HPDE6-E6E7 (cell line): Measurements from ENCODE around the gene CADPS.
A peak's percentile ranks its signal among the peaks of the same experiment; 100 is the strongest.

ENCODE experiments used
- DNase-seq: peaks from one replicate; pipeline ENCODE4 v3.0.0; 2011; ENCODE audit warnings: missing footprints; ENCODE audit errors: extremely low spot score

The CADPS gene

DNA sequence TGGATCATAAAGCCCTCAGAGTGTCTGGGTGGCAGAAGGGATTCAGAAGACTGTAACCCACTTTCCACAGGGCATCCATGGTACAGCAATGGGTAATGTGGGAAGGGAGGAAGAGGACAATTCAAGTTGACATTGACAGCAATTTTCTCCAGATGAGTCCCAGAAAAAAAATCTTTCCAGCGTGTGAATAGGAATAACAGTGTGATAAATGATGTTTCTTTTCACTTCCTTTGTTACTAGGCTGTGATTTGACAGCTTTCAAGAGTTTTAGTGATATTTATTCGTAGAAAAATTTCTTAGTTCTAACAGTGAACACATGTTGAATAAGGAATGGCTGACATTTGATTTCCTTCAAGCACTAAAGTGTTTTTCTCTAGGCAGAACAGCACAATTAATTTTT, 186.4 kb downstream of the CADPS start:
- DNase-seq: no peak

DNA sequence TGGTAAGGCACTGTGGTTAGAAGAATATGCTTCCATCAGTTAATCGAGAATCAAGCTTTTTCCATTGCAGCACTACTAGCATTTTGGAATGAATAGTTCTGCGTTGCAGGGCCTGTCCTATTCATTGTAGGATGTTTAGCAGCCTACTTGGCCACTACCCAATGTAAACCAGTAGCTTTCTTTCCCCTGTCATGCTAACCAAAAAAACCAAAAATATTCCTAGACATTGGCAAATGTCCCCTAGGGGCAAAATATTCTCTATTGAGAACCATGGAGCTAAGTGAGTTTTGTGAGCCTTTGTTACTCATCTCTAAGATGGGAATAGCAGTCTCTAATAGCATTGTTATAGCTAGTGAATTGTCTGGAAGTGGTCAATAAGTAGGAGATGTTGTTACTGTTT, 187.2 kb downstream of the CADPS start:
- no peak for DNase-seq

DNA sequence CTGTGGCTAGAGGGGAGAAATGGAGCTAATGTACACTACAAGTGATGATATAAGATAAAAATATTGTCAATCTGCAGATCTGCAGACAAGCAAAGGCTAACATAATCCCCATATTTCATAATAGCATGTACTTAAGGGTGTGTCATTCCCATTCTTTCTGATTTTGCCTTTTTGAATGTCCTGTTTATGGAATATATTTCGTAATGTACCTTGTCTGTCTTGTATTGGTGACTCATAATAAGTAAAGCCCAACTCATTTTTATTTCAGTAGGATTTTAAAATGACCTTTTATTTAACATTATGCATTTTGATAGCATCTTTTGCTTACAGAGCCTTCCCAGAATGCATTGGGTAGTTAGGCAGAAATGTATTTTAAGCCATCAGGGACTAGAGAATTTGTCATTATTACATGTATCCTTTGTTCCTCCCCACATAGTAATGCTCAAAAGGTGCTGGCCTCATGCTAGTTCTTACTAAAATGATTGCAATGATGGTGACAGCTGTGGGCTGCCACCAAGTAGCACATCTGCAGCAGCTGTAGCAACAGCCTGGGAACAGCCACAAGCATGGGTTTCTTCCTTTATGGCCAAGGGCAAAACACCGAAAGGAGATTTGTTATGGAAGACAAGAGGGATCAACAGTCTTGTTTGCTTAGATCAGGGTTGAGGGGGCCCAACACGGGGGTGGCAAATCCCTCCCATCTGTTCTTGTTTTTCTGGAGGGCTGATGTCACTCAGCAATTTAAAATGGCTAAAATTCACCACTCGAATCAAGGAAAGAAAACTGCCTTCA, 188.5 kb downstream of the CADPS start:
- DNase-seq: peak; percentile 4

DNA sequence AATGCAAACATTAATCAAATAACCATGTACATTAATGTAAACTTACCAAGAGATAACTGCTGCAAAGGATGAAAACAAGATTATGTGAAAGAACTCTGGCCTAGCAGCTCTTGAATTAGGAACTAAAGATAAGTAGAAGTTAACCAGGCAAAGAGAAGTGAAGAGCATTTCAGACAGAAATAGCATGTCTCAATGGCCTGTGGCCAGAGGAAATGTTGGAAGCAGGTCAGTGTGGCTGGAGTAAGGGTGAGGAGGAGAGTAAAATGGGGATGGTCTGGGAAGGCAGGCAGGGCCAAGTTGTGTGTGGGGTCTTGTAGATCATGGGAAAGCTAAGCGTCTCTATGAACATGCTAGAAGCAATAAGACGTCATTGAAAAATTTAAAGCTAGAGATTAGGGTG, 192.4 kb downstream of the CADPS start:
- no peak for DNase-seq

DNA sequence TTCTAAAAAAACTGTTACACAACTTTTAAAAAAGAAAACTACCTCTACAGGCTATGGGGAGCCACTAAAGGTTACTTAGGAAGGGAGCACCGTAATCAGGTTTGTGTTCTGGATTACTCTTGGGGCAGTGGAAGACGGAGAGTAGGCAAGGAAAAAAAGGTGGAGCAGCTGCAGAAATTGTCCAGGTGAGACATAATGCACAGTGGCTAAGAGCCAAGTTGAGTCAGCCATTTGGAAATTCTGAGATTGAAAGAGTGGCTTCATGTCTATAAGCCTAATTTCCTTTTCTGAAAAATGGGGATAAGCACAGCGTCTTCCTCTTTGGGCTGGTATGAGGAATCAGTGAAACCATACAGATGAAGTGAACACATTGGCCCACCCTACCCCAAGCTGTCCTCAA, 195.2 kb downstream of the CADPS start:
- DNase-seq: peak; percentile 4

DNA sequence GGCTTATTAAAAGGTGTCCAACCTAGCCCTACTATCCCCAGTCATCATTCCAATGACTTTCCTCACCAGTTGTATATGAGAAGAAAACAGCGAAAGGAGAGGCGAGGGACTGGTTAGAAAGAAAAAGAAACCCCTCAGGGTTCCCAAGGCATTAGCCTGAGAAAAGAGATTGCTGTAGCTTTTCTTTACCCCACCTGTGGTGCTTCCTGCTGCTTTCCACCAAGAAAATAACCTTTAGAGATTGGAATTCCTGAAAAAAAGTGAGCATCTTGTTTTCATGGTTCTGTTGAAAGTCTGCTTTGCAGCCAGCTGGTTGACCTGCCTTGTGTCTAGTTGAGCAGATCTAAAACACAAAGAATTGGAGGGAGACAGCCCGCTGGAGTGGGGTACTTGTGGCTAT, 196.4 kb downstream of the CADPS start:
- DNase-seq: no peak

DNA sequence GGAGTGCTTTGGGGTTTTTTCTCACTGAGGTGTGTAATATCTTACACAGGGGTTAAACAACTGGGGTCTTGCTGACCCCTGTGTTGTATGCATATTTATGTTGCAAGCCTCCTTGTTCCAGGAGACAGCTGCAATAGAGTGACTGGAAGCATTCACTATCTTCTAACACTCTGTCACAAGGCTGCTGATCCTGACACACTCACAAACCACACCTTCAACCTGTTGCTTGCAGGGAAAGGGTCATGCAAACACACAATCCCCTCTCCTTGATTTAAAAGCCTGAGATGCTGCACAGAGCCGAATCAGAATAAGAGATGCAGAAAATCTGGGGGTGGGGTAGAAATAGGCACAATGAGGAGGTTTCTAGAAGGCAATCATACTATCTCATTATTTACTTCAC, 197.3 kb downstream of the CADPS start:
- no peak for DNase-seq

DNA sequence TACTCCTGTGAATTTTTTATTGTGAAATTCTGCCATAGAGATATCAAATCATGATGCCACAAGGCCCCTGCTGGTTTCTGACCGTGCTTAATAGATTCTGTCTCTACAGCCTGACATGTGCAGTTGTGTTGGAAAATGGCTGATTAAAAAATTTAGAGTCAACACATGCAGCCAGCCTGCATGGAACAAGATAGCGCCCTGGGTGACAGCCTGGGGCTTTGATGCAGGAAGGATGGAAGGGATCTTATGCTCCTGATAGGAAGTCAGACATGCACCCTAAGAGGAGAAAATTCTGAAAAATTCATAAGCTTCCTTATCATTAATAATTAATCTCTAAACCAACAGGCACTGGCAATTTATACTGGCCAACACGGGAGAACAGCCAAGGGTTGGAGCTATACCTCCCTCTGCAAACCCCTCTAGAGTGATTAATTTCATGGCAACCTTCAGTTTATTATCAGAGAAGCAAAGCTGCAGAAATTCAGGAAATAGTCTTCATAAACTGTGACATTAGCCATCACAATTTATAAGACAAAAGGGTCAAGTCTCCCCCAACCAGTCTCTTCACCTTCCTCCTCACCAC, 198.4 kb downstream of the CADPS start:
- no peak for DNase-seq

DNA sequence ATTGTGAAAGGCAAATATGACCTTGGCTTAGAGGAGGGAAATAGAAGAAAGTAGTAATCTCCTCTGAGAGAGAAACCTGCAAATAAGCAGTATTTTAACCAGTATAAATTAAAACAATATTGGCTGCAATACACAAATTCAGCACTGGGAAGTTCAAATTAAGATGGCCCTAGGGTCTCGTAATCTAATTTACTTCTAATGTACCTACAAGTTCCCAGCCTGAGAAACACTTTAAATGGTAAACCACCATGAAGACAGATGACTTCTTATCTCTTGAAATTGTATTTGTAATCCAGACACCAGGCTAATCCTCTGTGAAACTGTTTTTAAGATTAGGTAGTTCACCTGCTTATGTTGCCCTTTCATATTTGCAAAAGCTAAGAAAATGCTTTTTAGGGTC, 199.7 kb downstream of the CADPS start:
- no peak for DNase-seq

DNA sequence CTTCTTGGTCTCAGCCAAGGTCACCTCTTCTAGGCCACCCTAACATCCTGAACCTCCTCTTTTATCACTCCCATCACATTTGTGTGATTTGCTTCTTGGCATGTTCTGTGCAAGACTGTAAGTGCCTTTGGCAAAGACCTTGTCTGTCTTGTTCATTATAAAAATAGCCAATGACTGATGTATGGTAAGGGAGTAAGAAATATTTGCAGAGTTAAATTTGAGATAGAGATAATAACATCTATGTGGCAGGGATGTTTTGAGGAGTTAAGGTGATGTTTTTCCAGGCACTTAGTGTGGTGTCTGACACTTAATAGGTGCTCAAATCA, 202.3 kb downstream of the CADPS start:
- DNase-seq: no peak

DNA sequence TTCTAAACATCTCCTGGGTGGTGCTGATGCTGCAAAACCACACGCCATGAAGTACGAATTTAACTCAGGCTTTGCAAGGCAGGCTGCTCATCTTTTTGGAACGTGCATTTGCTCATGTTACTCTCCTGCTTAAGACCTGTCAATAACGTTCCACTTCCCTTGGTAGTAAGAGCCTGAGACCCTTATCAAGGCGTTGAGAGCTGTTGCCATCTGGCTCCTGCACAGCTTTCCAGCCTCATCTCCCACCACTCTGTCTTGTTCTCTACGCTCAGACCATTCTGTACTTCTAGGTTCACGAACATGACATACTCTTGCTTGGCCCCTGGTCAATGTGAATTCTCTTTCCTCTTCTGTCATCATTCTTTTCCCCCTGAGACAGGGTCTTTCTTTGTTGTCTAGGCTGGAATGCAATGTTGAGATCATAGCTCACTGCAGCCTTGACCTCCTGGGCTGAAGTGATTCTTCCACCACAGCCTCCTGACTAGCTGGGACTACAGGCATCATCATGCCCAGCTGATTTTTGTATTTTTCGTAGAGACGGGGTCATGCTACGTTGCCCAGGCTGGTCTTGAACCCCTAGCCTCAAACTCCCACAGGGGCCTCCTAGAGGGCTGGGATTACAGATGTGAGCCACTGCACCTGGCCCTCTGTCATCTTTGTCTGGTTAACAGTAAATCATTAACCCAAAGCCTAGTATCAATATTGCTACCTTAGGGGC, 202.8 kb downstream of the CADPS start:
- DNase-seq: no peak

DNA sequence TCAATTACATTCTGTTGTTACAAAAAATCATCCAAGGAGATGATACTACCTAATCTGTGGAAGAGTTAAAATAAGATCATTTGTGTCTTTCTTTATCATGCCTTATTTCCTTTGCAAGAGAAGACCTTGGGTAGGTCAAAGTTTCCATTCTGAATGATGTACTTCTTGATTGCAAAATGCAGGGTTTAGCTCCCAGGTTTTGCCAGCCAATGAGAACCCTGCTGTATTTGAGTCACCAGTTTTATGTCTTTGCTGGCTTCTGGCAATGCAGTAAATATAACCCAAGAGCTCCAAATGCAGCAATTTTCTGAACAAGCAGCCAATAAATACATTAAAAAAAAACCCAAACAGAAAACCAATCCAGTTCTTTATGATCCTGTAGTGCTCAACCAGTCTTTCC, 204.9 kb downstream of the CADPS start:
- DNase-seq: no peak

DNA sequence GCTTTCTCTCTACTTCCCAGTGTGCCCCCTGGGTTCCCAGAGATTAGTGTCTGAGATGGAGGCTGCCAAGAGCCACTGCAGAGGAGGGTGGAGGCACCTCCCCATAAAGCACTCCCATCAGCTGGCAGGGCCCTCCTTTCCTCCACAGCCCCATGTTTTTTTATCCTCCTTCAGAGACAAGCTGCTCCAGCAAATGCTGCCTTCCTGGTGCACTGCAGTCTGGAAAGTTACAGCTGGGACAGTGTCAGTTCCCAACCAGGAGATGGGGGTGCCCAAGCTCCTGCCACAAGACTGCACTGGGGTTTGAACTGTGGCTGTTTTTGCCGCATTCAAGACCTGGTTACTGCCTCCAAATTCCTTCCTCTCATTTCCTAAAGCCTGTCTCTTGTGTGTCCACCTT, 206.1 kb downstream of the CADPS start:
- DNase-seq: no peak

DNA sequence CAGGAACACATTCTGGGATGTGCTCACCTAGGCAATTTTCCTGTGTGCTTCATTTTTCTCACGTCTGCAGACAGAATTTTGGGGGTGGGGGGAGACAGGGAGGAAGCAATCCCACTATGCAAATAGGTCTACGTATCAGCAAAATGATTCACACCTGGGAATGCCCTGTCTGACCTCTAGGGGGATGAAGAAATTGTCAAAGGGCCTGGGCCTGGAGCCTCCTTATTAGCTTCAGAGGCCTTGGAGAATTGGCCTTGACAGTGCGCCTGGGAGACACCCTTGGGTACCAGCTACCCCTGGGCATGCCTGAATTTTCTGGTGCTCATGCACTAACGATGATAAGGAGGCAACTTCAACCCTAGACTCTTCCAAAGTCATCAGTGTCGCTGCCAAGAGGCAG, 207.5 kb downstream of the CADPS start:
- DNase-seq: no peak

DNA sequence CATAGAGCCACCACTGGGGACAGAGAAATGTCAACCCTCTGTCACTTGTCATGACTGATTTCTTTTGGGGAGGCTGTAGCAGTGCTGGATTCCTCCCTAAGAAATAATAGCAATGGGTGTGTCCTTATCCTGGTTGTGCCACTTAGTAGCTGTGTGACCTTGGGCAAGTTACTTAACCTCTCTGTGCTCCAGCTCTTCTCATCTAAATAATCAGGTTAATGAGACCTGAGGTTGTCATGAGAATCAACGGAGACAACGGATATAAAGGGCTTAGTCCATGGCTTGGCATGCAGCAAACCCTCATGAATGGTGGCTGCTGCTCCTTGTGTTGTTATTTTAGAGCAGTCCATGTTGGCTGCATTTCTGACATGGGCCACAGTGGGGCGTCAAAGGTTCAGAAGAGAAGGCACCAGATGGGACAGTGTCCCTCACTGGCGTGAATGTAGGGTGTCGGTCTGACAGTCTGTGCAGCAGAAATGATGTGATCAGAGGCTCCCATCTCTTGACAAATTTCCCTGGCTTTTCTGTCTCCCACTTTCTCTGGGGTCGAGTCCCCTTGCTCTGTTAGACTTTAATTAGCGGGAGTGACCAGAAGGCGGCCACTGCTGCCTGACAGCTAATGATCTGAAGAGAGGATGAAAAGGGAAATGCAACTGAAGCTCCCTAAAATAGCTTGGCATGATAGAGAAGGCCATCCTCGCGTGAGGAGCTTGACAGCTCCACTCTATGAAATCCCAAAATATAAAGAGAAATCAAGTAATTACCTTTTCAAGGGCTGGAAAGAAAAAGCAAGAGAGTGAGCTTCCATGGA, 209.4 kb downstream of the CADPS start:
- peak; percentile 4 for DNase-seq

DNA sequence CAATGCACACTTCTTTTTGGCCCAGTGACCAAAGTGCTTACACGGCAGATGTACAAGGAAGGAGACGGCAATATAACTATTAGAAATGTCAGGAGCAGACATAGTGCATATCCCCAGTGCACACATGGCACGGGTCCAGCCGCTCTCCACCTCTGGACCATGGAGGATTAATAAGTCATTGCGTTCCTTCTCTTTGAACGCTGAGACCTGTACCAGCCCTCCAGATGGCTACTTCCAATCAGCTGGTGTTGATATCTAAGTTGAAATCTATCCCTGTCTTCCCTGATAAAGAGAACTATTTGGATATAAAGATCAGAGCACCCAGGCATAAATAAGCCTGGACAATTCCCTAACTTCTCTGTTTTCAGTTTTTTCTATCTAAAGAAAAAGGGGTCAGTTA, 212.5 kb downstream of the CADPS start:
- DNase-seq: no peak

DNA sequence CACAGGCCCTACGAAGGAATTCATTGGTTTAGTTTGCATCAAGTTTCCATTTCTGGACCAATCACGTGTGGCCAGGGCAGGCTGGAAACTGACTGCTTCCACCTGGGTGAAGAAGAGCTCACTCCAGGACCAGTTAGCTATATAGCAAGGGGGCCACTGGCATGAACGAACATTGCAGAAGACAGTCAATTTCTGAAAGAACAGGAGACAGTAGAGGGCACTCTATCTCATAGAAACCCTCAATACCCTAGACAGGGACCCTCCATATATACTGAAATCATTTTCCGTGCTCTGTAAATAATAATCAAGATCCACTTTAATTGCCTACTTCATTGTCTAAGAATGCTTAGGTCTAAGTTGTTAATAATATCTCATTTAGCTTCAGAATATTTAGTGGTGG, 215.6 kb downstream of the CADPS start:
- DNase-seq: no peak

DNA sequence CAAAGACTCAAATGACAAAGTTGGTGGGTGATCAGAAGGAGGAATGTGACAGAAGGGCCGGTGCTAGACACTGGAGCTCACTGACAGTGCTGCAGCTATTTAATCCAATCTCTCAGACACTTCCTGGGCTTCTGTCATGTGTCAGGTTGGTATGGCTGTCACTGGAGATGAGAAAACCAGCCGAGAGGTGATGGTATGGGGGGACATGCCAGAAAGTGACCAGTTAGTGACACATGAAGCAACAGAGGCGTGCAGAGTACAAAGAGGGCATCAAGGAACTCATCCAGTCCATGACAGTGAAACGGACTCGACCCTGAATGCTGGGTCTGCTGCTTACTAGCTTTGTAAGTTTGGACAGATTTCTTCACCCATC, 219.5 kb downstream of the CADPS start:
- no peak for DNase-seq

DNA sequence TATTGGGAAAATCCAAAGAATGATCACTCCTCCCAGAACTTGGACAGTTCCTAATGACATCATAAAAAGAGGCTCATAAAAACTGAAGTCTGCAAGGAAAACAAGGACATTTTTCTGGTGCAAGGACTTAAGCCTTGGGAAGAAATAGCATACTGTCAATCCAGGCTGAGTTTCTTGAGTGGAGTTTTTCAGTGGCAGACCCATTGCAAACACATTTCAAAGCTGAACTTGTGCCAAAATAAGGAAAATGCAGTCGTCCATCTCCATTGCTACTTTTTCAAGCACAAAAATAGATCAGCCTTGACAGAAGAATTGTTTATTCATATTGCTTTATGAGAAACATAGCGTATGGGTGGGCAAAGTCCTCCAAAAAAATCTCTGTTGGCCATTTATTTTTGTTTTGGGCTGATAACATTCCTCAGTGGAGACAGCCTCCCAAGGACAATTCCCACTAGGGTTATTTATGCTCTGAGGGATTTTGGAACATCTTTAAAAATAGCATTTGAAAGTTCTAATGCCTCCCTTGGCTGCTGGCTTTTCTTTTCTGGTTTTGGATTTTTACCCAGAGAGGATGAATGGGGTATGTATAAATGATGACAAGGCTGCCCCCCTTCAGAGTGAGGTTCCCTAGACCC, 220.0 kb downstream of the CADPS start:
- DNase-seq: no peak

DNA sequence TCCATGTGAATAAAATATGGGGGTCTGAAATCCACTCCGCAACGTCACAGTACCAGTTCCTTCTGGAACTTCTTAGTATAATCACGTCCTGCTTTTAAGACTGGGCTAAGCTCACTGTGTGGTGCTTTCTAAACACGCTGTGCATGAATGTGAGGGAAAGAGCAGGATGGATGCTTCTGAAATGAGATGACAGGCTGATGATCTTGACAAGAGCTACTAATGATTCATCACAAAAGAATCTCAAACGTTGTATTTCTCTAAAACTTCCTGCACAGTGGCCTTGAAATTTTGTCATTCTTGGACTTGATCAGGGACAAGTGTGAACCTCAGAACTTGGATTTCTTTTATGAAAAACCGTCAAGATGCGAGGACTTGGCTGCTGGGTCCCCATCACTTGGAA, 221.4 kb downstream of the CADPS start:
- no peak for DNase-seq

DNA sequence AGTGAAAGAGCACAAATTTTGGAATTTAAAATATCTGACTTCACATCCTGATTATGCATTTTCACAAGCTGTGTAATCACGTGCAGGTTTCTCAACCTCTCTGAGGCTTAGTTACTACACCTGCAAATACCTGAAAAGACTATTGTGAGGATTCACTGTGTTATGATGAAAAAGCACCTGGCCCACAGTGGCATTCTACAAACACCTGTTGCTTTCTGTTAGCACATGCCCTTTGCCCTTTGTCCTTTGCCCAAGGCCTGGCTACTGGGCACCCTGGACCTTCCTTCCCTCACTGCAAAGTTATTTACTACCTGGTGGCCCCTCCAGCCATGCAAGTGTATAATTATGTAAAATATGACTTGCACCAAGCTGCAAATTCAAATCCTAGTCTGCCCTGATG, 227.5 kb downstream of the CADPS start:
- no peak for DNase-seq

DNA sequence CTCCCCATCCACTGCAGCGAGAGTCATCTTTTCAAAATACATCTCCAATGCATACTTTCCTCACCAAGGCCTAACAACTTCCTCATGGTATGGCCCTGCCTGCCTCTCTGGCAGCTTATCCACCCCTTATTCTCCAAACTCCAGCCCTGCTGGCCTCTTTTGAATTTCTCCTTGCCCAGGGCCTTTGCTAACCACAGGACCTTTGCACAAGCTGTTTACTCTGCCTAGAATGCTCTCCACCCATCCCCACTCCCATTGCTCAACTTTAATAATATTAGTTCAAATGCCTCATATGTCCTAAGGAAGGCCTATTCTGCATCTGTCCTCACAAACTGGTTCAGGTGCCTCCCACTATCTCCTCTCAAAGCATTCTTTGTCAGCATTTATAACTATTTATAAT, 230.7 kb downstream of the CADPS start:
- DNase-seq: no peak
